ENCODE measurements around the gene SLC4A4.

SLC4A4 gene

DNA sequence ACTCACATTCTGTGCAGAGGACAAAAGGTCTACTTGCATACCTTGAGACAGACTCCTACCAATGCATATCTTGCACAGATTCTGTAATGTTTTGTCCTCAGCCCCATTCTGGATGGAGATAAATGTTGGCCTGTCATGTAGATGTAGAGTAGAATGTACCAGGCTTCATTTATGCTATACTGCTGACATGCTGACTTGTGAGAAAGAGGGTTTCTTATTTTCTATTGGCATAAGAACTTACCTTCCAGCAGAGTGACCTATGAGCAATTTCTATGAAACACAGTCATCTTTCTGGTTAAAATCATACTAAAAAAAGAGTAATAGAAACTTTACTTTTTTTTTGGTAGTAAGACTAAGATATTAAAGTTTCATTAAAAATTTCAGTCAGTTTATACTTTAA, 17.2 kb downstream of the SLC4A4 start:
- H3K4me3 ChIP-seq (ENCODE audit: low read length): no peak overlapping the region
- no peak for TF ChIP-seq CTCF (IDR thresholded peaks at IDR 0.05; ENCODE audit: insufficient read depth, low read depth, low read length, missing control alignments)
- DNase-seq (ENCODE audit: low read depth): no peak

- DNase-seq (ENCODE audit: low read depth): no peak
- no peak for TF ChIP-seq CTCF (IDR thresholded peaks at IDR 0.05; ENCODE audit: insufficient read depth, low read depth, low read length, missing control alignments)
- H3K4me3 ChIP-seq (ENCODE audit: low read length): no peak overlapping the region
Observed at GRCh38 chr4:71356924-71357663, 18.3 kb downstream of the SLC4A4 start.

- DNase-seq (ENCODE audit: low read depth): no peak
- H3K4me3 ChIP-seq (ENCODE audit: low read length): no peak overlapping the region
- no peak for TF ChIP-seq CTCF (IDR thresholded peaks at IDR 0.05; ENCODE audit: insufficient read depth, low read depth, low read length, missing control alignments)
Observed at GRCh38 chr4:71360844-71361243, 22.0 kb downstream of the SLC4A4 start.

- H3K4me3 ChIP-seq (ENCODE audit: low read length): no peak overlapping the region
- TF ChIP-seq CTCF (IDR thresholded peaks at IDR 0.05; ENCODE audit: insufficient read depth, low read depth, low read length, missing control alignments): no peak
- no peak for DNase-seq (ENCODE audit: low read depth)
Observed at GRCh38 chr4:71361476-71361875, 22.7 kb downstream of the SLC4A4 start.

DNA sequence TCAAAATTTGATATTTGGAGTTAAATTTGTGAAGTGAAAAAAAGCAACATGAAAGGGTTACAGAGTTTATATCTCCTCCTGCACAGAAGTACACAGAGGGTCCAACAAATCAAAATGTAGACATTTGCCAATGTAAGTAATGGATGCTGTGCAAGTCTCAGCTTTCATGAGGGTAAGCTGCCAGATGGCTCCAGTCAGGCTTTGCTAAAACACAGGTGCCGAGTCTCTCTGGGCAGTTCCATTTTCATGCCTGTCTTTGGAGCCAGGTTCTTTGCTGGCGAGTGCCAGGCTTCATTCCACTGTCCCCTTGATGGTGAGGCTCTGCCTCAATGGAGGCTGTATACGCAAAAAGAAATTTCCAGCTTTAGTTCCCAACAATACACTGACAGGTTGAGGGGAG, 27.9 kb downstream of the SLC4A4 start:
- no peak overlapping the region for H3K4me3 ChIP-seq (ENCODE audit: low read length)
- no peak for DNase-seq (ENCODE audit: low read depth)
- no peak for TF ChIP-seq CTCF (IDR thresholded peaks at IDR 0.05; ENCODE audit: insufficient read depth, low read depth, low read length, missing control alignments)

GRCh38 chr4:71367546-71367945, 28.7 kb downstream of the SLC4A4 start:
- no peak overlapping the region for H3K4me3 ChIP-seq (ENCODE audit: low read length)
- TF ChIP-seq CTCF (IDR thresholded peaks at IDR 0.05; ENCODE audit: insufficient read depth, low read depth, low read length, missing control alignments): no peak
- DNase-seq (ENCODE audit: low read depth): no peak

DNA sequence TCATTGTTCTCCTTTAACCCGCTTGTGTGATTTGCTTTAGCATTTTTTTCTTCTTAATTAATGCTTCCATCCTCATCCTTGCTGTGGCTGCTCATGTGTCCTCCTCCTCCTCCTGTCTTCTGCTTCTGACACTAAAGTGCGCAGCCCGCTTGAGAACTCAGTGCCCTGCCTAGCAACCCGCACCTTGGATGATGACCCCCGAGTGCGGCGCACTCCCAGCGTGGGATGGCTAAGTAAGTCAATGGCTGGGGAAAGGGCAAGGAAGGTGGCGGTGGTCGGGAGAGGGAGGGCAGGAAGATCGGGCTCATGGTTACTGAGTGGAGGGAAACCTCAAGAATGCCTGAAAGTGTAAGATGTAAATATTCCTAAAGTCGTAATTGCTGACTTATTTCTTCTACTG, 30.1 kb downstream of the SLC4A4 start:
- no peak for TF ChIP-seq CTCF (IDR thresholded peaks at IDR 0.05; ENCODE audit: insufficient read depth, low read depth, low read length, missing control alignments)
- DNase-seq (ENCODE audit: low read depth): no peak
- H3K4me3 ChIP-seq (ENCODE audit: low read length): no peak overlapping the region
